K562 (cell line): ENCODE measurements around the gene MPDZ. TPM values are rescaled to one million over a fixed set of nuclear protein-coding genes. Genes with fewer than 3 reads are reported as not detected.

Experiments used
- ATAC-seq: fragments of 200-7000 bp; cut with Tn5 transposase; 3 replicates; pipeline ENCODE4 v1.9.1; 2020; ENCODE audit warnings: moderate library complexity
- BruUV-seq: library from RNA; stranded (reverse); fragments of 400-500 nt; replicated peaks from 2 replicates; lab custom pipeline; 2021; lab: Mats Ljungman, UMichigan
- CTCF ChIA-PET: fragments of 300-600 bp; formaldehyde crosslinking; extraction: SDS; loops from one replicate; lab custom pipeline; 2021; ENCODE audit warnings: low intra/inter-chr PET ratio; lab: Yijun Ruan, JAX
- POLR2A ChIA-PET: fragments of 300-600, 350-650 bp; sonication (Branson Sonifier 250); formaldehyde crosslinking; extraction: SDS; loops from one replicate; lab custom pipeline; 2021; ENCODE audit warnings: antibody characterized with exemption, inconsistent platforms; lab: Yijun Ruan, JAX
- DNase-seq, 4 experiments: peaks; one replicate each; pipeline versions ENCODE4 v3.0.0 to v3.0.0-alpha.2; 2011 to 2018; ENCODE audit warnings: low spot score in 3 of 4, mixed read lengths in 3 of 4; ENCODE audit errors: extremely low read depth in 1 of 4
- FAIRE-seq: peaks from 2 replicates; lab custom pipeline; 2011; peaks lifted over from hg19 to GRCh38; lab: Jason Lieb, UNC
- H2AFZ ChIP-seq: 2 replicates; pipeline ENCODE4 v1.6.0; 2011; ENCODE audit warnings: low read depth, low read length, control low read depth, inconsistent platforms
- H3K27ac ChIP-seq: fragments of 200-600 bp; 3 replicates; pipeline ENCODE4 v1.8.0; 2011; ENCODE audit warnings: low read depth, mild to moderate bottlenecking, control low read depth, inconsistent platforms, low read length, moderate library complexity, mixed read lengths; ENCODE audit errors: extremely low read depth
- H3K27me3 ChIP-seq, 2 experiments: fragments of 300-600 bp in 1 of 2; 2 replicates in 1 of 2; 3 replicates in 1 of 2; pipeline versions ENCODE4 v1.6.0 to v1.8.0; 2011; ENCODE audit warnings: inconsistent platforms in 2 of 2, low read length in 2 of 2, mild to moderate bottlenecking in 1 of 2, mixed read lengths in 1 of 2, moderate library complexity in 1 of 2; ENCODE audit not compliant: control insufficient read depth in 2 of 2, insufficient read depth in 2 of 2
- H3K36me3 ChIP-seq: fragments of 300-600 bp; 3 replicates; pipeline ENCODE4 v1.8.0; 2011; ENCODE audit warnings: mild to moderate bottlenecking, low read length, inconsistent platforms; ENCODE audit not compliant: control insufficient read depth, insufficient read depth
- H3K4me1 ChIP-seq, 2 experiments: fragments of 200-600 bp in 1 of 2; replicated peaks in 1 of 2; 2 replicates in 1 of 2; 3 replicates in 1 of 2; pipeline versions ENCODE4 v1.5.1 to v1.8.0; 2011; ENCODE audit warnings: inconsistent platforms in 2 of 2, low read length in 2 of 2, mild to moderate bottlenecking in 1 of 2, mixed read lengths in 1 of 2, moderate library complexity in 1 of 2; ENCODE audit not compliant: control insufficient read depth in 2 of 2, insufficient read depth in 2 of 2
- H3K4me2 ChIP-seq: 2 replicates; pipeline ENCODE4 v1.6.1; 2011; ENCODE audit warnings: low read length, control low read depth, inconsistent platforms, mixed read lengths; ENCODE audit not compliant: insufficient read depth
- H3K4me3 ChIP-seq: fragments of 200-600 bp; sonication (generic), shearing (Covaris generic); 2 replicates; pipeline ENCODE4 v1.5.1; 2016; ENCODE audit warnings: control low read depth, inconsistent platforms
- H3K79me2 ChIP-seq: fragments of 200-600 bp; 3 replicates; pipeline ENCODE4 v1.8.0; 2011; ENCODE audit warnings: low read length, inconsistent platforms; ENCODE audit not compliant: control insufficient read depth, insufficient read depth
- H3K9ac ChIP-seq, 2 experiments: 2 replicates each; pipeline versions ENCODE4 v1.6.0 to v1.6.1; 2011; ENCODE audit warnings: low read depth in 2 of 2, low read length in 2 of 2, control low read depth in 1 of 2, inconsistent platforms in 1 of 2, mild to moderate bottlenecking in 1 of 2, mixed read lengths in 1 of 2; ENCODE audit not compliant: insufficient read depth in 1 of 2
- H3K9me1 ChIP-seq: one replicate; pipeline ENCODE4 v1.6.0; 2011; ENCODE audit warnings: inconsistent platforms, mild to moderate bottlenecking, low read length, moderate library complexity; ENCODE audit not compliant: control insufficient read depth, insufficient read depth
- H3K9me3 ChIP-seq: replicated peaks from 2 replicates; pipeline ENCODE4 v1.5.1; 2011; ENCODE audit warnings: low read depth, low read length, inconsistent platforms; ENCODE audit not compliant: control insufficient read depth, insufficient read depth
- H4K20me1 ChIP-seq: replicated peaks from 2 replicates; pipeline ENCODE4 v1.6.1; 2011; ENCODE audit warnings: low read length, inconsistent platforms, mixed read lengths; ENCODE audit not compliant: control insufficient read depth, insufficient read depth
- CBFA2T3 ChIP-seq: fragments of 450-650 bp; IDR thresholded peaks from 2 replicates; pipeline ENCODE4 v1.6.1; 2017
- GABPB2 ChIP-seq: fragments of 250-450 bp; sonication (Bioruptor Pico); conservative IDR thresholded peaks from 2 replicates; pipeline ENCODE4 v1.5.1; 2021; ENCODE audit warnings: mild to moderate bottlenecking
- HNRNPH1 ChIP-seq: fragments of 200-400 bp; formaldehyde crosslinking; optimal IDR thresholded peaks from 2 replicates; pipeline ENCODE3; 2017; ENCODE audit warnings: low read depth, mild to moderate bottlenecking, low read length, moderate library complexity
- KAT7 ChIP-seq: sonication (generic); formaldehyde crosslinking; IDR thresholded peaks from 2 replicates; pipeline ENCODE4 v1.8.0; 2022; ENCODE audit warnings: missing genetic modification reagents, mild to moderate bottlenecking, borderline replicate concordance
- LEF1 ChIP-seq: fragments of 450-650 bp; IDR thresholded peaks from 2 replicates; pipeline ENCODE4 v1.6.1; 2016; ENCODE audit warnings: mild to moderate bottlenecking
- MAFG ChIP-seq: fragments of 450-650 bp; conservative IDR thresholded peaks from 2 replicates; pipeline ENCODE4 v1.6.1; 2016; ENCODE audit warnings: missing genetic modification characterization, missing compliant biosample characterization
- NR3C1 ChIP-seq: sonication (generic); formaldehyde crosslinking; IDR thresholded peaks from 2 replicates; pipeline ENCODE4 v1.8.1; 2022; ENCODE audit warnings: missing genetic modification reagents
- PML ChIP-seq: IDR thresholded peaks from 2 replicates; pipeline ENCODE4 v1.6.1; 2012; ENCODE audit warnings: low read length, inconsistent platforms
- POLR2AphosphoS5 ChIP-seq: IDR thresholded peaks from 2 replicates; pipeline ENCODE4 v1.6.1; 2011; ENCODE audit warnings: mild to moderate bottlenecking, low read depth, low read length, moderate library complexity; ENCODE audit not compliant: control insufficient read depth, insufficient read depth
- RBM15 ChIP-seq: fragments of 200-400 bp; formaldehyde crosslinking; IDR thresholded peaks from 2 replicates; pipeline ENCODE4 v1.6.1; 2018; ENCODE audit warnings: mild to moderate bottlenecking, low read length, moderate library complexity; ENCODE audit not compliant: insufficient read depth
- RHOXF2B ChIP-seq: fragments of 250-450 bp; sonication (Bioruptor Pico); conservative IDR thresholded peaks from 2 replicates; pipeline ENCODE4 v1.5.1; 2021
- SREBF2 ChIP-seq: sonication (generic); formaldehyde crosslinking; IDR thresholded peaks from 2 replicates; pipeline ENCODE4 v1.4.0; 2020; ENCODE audit warnings: mild to moderate bottlenecking, missing genetic modification reagents
- YY1 ChIP-seq, 3 experiments: IDR thresholded peaks; 2 replicates each; pipeline ENCODE4 v1.6.1; 2011; ENCODE audit warnings: low read length in 2 of 3, mild to moderate bottlenecking in 2 of 3, moderate library complexity in 2 of 3, borderline replicate concordance in 1 of 3, control low read depth in 1 of 3, low read depth in 1 of 3; ENCODE audit not compliant: insufficient read depth in 3 of 3, insufficient replicate concordance in 2 of 3, control insufficient read depth in 1 of 3, insufficient read length in 1 of 3; ENCODE audit errors: extremely low read depth in 1 of 3
- ZBTB8A ChIP-seq: fragments of 450-650 bp; IDR thresholded peaks from 2 replicates; pipeline ENCODE4 v1.6.1; 2018; ENCODE audit warnings: mild to moderate bottlenecking, moderate library complexity; ENCODE audit not compliant: partially characterized antibody
- ZEB2 ChIP-seq: fragments of 450-650 bp; IDR thresholded peaks from 2 replicates; pipeline ENCODE4 v1.6.1; 2016
- ZNF133 ChIP-seq: fragments of 250-450 bp; sonication (Bioruptor Pico); IDR thresholded peaks from 2 replicates; pipeline ENCODE4 v1.4.0; 2020; ENCODE audit warnings: mild to moderate bottlenecking
- WGBS: fragments of 100-300 bp; shearing (Covaris generic); methylation state at CpG from one replicate; pipeline ENCODE4 v1.1.6; 2016; ENCODE audit warnings: low coverage, mixed read lengths; ENCODE audit not compliant: insufficient coverage; ENCODE audit errors: missing lambda C conversion rate; 5-methylcytosine and 5-hydroxymethylcytosine counted together
- in situ Hi-C: fragments of 300-500 bp; cut with MboI; formaldehyde crosslinking; loops from 4 replicates; pipeline ENCODE4 v1.15.0; 2018; ENCODE audit warnings: inconsistent platforms, mixed read lengths
- intact Hi-C: fragments of 100-400 bp; cut with micrococcal nuclease; formaldehyde crosslinking; loops from 2 replicates; pipeline ENCODE4 v1.14.2; 2022
- polyA plus RNA-seq, 8 experiments: library from polyadenylated mRNA; depleted of rRNA in 4 of 8; stranded (reverse) in 5 of 8; unstranded in 3 of 8; fragments of >200 nt; fragmentation: Nextera tagmentation in 2 of 8; fragmentation: Illumina TruSeq in 1 of 8; extraction: Ambion mirVana in 2 of 8; extraction: Trizol in 1 of 8; gene quantifications; 2 replicates each; pipeline versions ENCODE4 v1.2.1 to v1.2.3, GENCODE V29; 2011 to 2014; ENCODE audit warnings: inconsistent platforms in 1 of 8, missing spikeins in 1 of 8
- total RNA-seq, 7 experiments: library from RNA; depleted of rRNA in 6 of 7; stranded (reverse); fragments of >200 nt in 6 of 7; fragmentation: Illumina TruSeq in 2 of 7; extraction: Trizol in 2 of 7; gene quantifications; 2 replicates each; pipeline versions ENCODE4 v1.2.1 to v1.2.3, GENCODE V29; 2011 to 2021; ENCODE audit warnings: low replicate concordance in 1 of 7
- TF ChIP-seq, protein P1 (sequence below), 2 experiments: IDR thresholded peaks in 1 of 2; conservative IDR thresholded peaks in 1 of 2; 2 replicates each; pipeline ENCODE4 v1.6.1; 2016; ENCODE audit warnings: low read depth in 2 of 2, mild to moderate bottlenecking in 1 of 2, missing compliant biosample characterization in 1 of 2, missing genetic modification characterization in 1 of 2, moderate library complexity in 1 of 2

The MPDZ gene
- total and polyA plus RNA-seq, 9 of the 15 experiments (the other 6 are each of a cell fraction or from before 2014, with no cell fraction given): 3.9 to 13.2 (median 5.7) TPM

DNA sequence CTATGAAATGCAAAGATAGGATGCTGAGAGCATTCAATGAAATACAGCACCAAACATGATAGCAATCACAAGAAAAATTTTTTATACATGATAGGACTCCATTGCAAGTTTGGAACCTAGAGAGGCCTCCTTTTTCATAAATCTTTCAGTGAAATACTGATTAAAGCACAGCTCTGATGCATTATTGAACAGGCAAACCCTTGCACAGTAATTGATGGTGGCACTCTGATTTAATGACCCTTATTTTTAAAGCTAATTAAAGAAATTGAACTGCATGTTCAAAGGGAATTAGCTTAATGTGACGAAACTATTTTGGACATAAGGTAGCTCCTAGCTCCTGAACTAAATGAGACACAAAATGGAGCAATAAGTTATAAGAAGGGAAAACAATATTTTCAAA is 44.6 kb downstream of the MPDZ start:
- ATAC-seq: no peak
- Histone ChIP-seq H4K20me1 (no peaks in the 10 kb centered on the region), H3K9ac (no peak overlapping the region), H2AFZ (no peak overlapping the region), H3K4me2 (no peak overlapping the region), H3K4me3 (no peak overlapping the region), H3K4me1 (no peaks in the 10 kb centered on the region), H3K9me1 (no peaks in the 10 kb centered on the region), H3K9me3 (no peaks in the 10 kb centered on the region), H3K79me2 (no peaks in the 10 kb centered on the region), H3K27ac (no peak overlapping the region)
- WGBS: no CpG with 5 or more reads among the region's 1 CpG
- POLR2A ChIA-PET: no interaction called here
- intact Hi-C loops: no loop called here
- in situ Hi-C loops: loop anchor here (25.0 kb wide), 1 partner anchor 952 kb away; no protein-coding TSS in a partner anchor
- CTCF ChIA-PET: no interaction called here
- FAIRE-seq: no peak
- no TSS peak for BruUV-seq
- no peak for DNase-seq
- no peak for TF ChIP-seq ZBTB8A
- no peak for TF ChIP-seq PML
- no peak for TF ChIP-seq CBFA2T3
- no peak for TF ChIP-seq YY1 (IDR thresholded peaks at IDR 0.05; ENCODE audit: borderline replicate concordance in 1 of 3, control insufficient read depth in 1 of 3, extremely low read depth in 1 of 3, insufficient read depth in 3 of 3, insufficient read length in 1 of 3, insufficient replicate concordance in 2 of 3, low read depth in 1 of 3, low read length in 2 of 3)
- TF ChIP-seq RHOXF2B (CRISPR knock-in tag): no peak
- no peak for TF ChIP-seq SREBF2 (CRISPR knock-in tag)
- no peak for TF ChIP-seq ZNF133 (CRISPR knock-in tag)
- TF ChIP-seq NR3C1 (CRISPR knock-in tag): no peak
- no peak for TF ChIP-seq RBM15
- no peak for TF ChIP-seq POLR2AphosphoS5
- TF ChIP-seq LEF1: no peak
- TF ChIP-seq ZEB2: no peak
- no peak for TF ChIP-seq MAFG (tag)
- TF ChIP-seq, protein P1, sequence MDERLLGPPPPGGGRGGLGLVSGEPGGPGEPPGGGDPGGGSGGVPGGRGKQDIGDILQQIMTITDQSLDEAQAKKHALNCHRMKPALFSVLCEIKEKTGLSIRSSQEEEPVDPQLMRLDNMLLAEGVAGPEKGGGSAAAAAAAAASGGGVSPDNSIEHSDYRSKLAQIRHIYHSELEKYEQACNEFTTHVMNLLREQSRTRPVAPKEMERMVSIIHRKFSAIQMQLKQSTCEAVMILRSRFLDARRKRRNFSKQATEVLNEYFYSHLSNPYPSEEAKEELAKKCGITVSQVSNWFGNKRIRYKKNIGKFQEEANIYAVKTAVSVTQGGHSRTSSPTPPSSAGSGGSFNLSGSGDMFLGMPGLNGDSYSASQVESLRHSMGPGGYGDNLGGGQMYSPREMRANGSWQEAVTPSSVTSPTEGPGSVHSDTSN (CRISPR knock-in tag; IDR thresholded peaks at IDR 0.05; ENCODE audit: low read depth): no peak
- TF ChIP-seq, protein P1 (tag; conservative IDR thresholded peaks at IDR 0.05; ENCODE audit: low read depth): no peak
- no peak for TF ChIP-seq HNRNPH1
- no peak for TF ChIP-seq KAT7 (CRISPR knock-in tag)
- no peak for TF ChIP-seq GABPB2 (CRISPR knock-in tag)
- TF ChIP-seq, all 486 proteins: peak for 0
- Histone ChIP-seq H3K27me3 (no peaks in the 10 kb centered on the region), H3K36me3 (no peaks in the 10 kb centered on the region)
